HL-60 (cell line): ENCODE measurements around the gene GFI1.

ENCODE experiments used
- CTCF ChIP-seq: IDR thresholded peaks from one replicate; pipeline ENCODE4 v1.5.1; 2011; ENCODE audit warnings: low read length, control low read depth, inconsistent platforms; ENCODE audit not compliant: insufficient read depth
- GABPA ChIP-seq: IDR thresholded peaks from 2 replicates; pipeline ENCODE4 v1.6.1; 2012; ENCODE audit warnings: low read depth
- POLR2AphosphoS5 ChIP-seq: IDR thresholded peaks from 2 replicates; pipeline ENCODE4 v1.6.1; 2012; ENCODE audit warnings: low read depth
- REST ChIP-seq: IDR thresholded peaks from 2 replicates; pipeline ENCODE4 v1.6.1; 2012; ENCODE audit warnings: low read depth; ENCODE audit not compliant: insufficient replicate concordance
- SPI1 ChIP-seq: IDR thresholded peaks from 2 replicates; pipeline ENCODE4 v1.6.1; 2012; ENCODE audit warnings: low read depth, mild to moderate bottlenecking, borderline replicate concordance

GRCh38 chr1:92511541-92511940 is 24.8 kb upstream of the GFI1 start:
- TF ChIP-seq CTCF (no peak), POLR2AphosphoS5 (no peak), SPI1 (no peak), REST (no peak), GABPA (no peak)
